Fibroblast of lung (primary cell): ENCODE data around the gene SH2D6. TPM values are rescaled to one million over a fixed set of nuclear protein-coding genes. Genes with fewer than 3 reads are reported as not detected.

Experiments used
- DNase-seq, 2 donors: peaks; one replicate each; pipeline versions ENCODE4 v3.0.0 to v3.0.0-alpha.2; 2010; ENCODE audit warnings: low read depth in 2 of 2
- H2AFZ ChIP-seq: 2 replicates; pipeline ENCODE4 v1.5.1; 2012; ENCODE audit warnings: low read length, control low read depth, inconsistent platforms
- H3K27ac ChIP-seq: 2 replicates; pipeline ENCODE4 v1.5.1; 2011; ENCODE audit warnings: low read length, control low read depth; ENCODE audit not compliant: insufficient read depth
- H3K27me3 ChIP-seq: 2 replicates; pipeline ENCODE4 v1.5.1; 2011; ENCODE audit warnings: mild to moderate bottlenecking, low read length; ENCODE audit not compliant: control insufficient read depth, insufficient read depth
- H3K36me3 ChIP-seq: 2 replicates; pipeline ENCODE4 v1.5.1; 2011; ENCODE audit warnings: low read length; ENCODE audit not compliant: control insufficient read depth, insufficient read depth
- H3K4me1 ChIP-seq: 2 replicates; pipeline ENCODE4 v1.5.1; 2011; ENCODE audit warnings: low read length; ENCODE audit not compliant: control insufficient read depth, insufficient read depth; ENCODE audit errors: extremely low read depth
- H3K4me2 ChIP-seq: 2 replicates; pipeline ENCODE4 v1.5.1; 2011; ENCODE audit warnings: low read length, control low read depth; ENCODE audit not compliant: insufficient read depth; ENCODE audit errors: extremely low read depth
- H3K4me3 ChIP-seq, 4 experiments: fragments of 200-600 bp in 1 of 4; sonication (generic) in 1 of 4; replicated peaks in 1 of 4; 2 replicates each; pipeline ENCODE4 v1.5.1; 2011 to 2016; ENCODE audit warnings: low read length in 4 of 4, low read depth in 3 of 4, mild to moderate bottlenecking in 3 of 4, control low read depth in 2 of 4, inconsistent platforms in 1 of 4, mixed read lengths in 1 of 4; ENCODE audit not compliant: insufficient read depth in 1 of 4; ENCODE audit errors: control extremely low read depth in 1 of 4
- H3K79me2 ChIP-seq: 2 replicates; pipeline ENCODE4 v1.5.1; 2012; ENCODE audit warnings: mild to moderate bottlenecking, low read length, inconsistent platforms; ENCODE audit not compliant: control insufficient read depth, insufficient read depth
- H3K9ac ChIP-seq: 2 replicates; pipeline ENCODE4 v1.5.1; 2011; ENCODE audit warnings: mild to moderate bottlenecking, low read length, control low read depth; ENCODE audit not compliant: insufficient read depth
- H3K9me3 ChIP-seq: 2 replicates; pipeline ENCODE4 v1.5.1; 2012; ENCODE audit warnings: low read depth, low read length; ENCODE audit not compliant: control insufficient read depth, insufficient read depth
- H4K20me1 ChIP-seq: 2 replicates; pipeline ENCODE4 v1.5.1; 2011; ENCODE audit warnings: low read length; ENCODE audit not compliant: control insufficient read depth, insufficient read depth; ENCODE audit errors: extremely low read depth
- EZH2 ChIP-seq: IDR thresholded peaks from 2 replicates; pipeline ENCODE4 v1.5.1; 2012; ENCODE audit warnings: low read length, control low read depth, mild to moderate bottlenecking; ENCODE audit errors: missing control alignments
- polyA plus RNA-seq, 2 donors: library from polyadenylated mRNA; depleted of rRNA in 1 of 2; stranded (reverse) in 1 of 2; unstranded in 1 of 2; fragments of >200 nt; gene quantifications; 2 replicates each; pipeline ENCODE4 v1.2.1, GENCODE V29; 2011 to 2012; ENCODE audit warnings: missing spikeins in 1 of 2
- total RNA-seq: library from RNA; depleted of rRNA; stranded (reverse); fragments of >200 nt; gene quantifications from 2 replicates; pipeline ENCODE4 v1.2.1, GENCODE V29; 2014
- TF ChIP-seq, protein P1 (sequence below), 2 donors: IDR thresholded peaks in 1 of 2; conservative IDR thresholded peaks in 1 of 2; 1 replicate in 1 of 2; 2 replicates in 1 of 2; pipeline ENCODE4 v1.5.1; 2011 to 2012; ENCODE audit warnings: low read length in 2 of 2, control low read depth in 1 of 2, inconsistent platforms in 1 of 2, low read depth in 1 of 2, mild to moderate bottlenecking in 1 of 2

Gene SH2D6
- total and polyA plus RNA-seq, 2 donors (not counting 1 experiment from before 2014, with no cell fraction given): 0.16 to 2.1 TPM

DNA sequence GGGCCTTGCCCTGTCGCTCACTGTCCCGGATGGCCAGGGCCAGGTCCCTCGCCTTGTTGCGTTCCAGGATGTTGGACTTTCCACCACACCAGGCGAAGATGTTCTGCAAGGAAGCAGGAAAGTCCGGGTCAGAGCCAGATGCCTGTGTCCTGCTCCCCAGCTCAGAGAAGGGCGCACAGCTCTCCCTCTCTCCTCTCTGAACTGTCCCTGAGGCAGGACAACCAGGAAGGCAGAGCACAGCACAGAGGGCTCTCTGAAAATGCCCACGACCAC is 19.4 kb upstream of the SH2D6 start:
- H3K79me2 ChIP-seq: no peaks in the 10 kb centered on the region
- H3K27ac ChIP-seq: no peak overlapping the region
- H3K27me3 ChIP-seq: no peaks in the 10 kb centered on the region
- no peak overlapping the region for H3K4me2 ChIP-seq
- no peaks in the 10 kb centered on the region for H4K20me1 ChIP-seq
- DNase-seq: no peak
- no peak overlapping the region for H3K9ac ChIP-seq
- peaks cover 4% of the 10 kb centered on the region for H3K4me1 ChIP-seq
- H3K4me3 ChIP-seq: no peak overlapping the region
- H2AFZ ChIP-seq: no peak overlapping the region
- H3K9me3 ChIP-seq: no peaks in the 10 kb centered on the region
- TF ChIP-seq, protein P1, sequence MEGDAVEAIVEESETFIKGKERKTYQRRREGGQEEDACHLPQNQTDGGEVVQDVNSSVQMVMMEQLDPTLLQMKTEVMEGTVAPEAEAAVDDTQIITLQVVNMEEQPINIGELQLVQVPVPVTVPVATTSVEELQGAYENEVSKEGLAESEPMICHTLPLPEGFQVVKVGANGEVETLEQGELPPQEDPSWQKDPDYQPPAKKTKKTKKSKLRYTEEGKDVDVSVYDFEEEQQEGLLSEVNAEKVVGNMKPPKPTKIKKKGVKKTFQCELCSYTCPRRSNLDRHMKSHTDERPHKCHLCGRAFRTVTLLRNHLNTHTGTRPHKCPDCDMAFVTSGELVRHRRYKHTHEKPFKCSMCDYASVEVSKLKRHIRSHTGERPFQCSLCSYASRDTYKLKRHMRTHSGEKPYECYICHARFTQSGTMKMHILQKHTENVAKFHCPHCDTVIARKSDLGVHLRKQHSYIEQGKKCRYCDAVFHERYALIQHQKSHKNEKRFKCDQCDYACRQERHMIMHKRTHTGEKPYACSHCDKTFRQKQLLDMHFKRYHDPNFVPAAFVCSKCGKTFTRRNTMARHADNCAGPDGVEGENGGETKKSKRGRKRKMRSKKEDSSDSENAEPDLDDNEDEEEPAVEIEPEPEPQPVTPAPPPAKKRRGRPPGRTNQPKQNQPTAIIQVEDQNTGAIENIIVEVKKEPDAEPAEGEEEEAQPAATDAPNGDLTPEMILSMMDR (conservative IDR thresholded peaks at IDR 0.05 in 1 of 2, IDR thresholded peaks at IDR 0.05 in 1 of 2; ENCODE audit: low read depth in 1 of 2, low read length in 2 of 2): no peak
- no peak for TF ChIP-seq EZH2
- H3K36me3 ChIP-seq: peaks cover 2% of the 10 kb centered on the region

DNA sequence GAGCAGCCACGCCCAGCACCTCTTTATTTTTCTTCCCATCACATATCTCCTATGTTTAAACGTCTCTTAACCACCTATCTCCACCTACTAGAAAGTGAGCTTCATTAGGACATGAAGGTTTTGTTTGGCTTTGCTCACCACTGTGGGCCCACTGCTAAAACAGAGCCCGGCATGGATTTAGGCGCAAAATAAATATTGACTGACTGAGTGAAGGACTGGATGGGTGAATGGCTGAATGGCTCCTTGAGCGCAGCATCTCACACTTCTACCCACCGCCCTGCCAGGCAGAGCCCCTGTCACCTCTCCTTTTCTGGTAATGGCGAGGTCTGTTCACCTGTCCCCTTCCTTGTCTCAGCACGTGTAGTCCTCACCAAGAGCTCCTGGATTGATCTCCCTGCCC is 18.5 kb upstream of the SH2D6 start:
- H3K4me1 ChIP-seq: no peaks in the 10 kb centered on the region
- no peak overlapping the region for H3K4me3 ChIP-seq
- DNase-seq: no peak
- no peak overlapping the region for H2AFZ ChIP-seq
- no peak overlapping the region for H3K27ac ChIP-seq
- no peak overlapping the region for H3K9ac ChIP-seq
- H3K27me3 ChIP-seq: no peaks in the 10 kb centered on the region
- no peak for TF ChIP-seq EZH2
- TF ChIP-seq, protein P1 (conservative IDR thresholded peaks at IDR 0.05 in 1 of 2, IDR thresholded peaks at IDR 0.05 in 1 of 2; ENCODE audit: low read depth in 1 of 2, low read length in 2 of 2): no peak
- no peak overlapping the region for H3K4me2 ChIP-seq
- H3K9me3 ChIP-seq: no peaks in the 10 kb centered on the region
- H3K79me2 ChIP-seq: no peaks in the 10 kb centered on the region
- no peaks in the 10 kb centered on the region for H4K20me1 ChIP-seq
- peaks cover 2% of the 10 kb centered on the region for H3K36me3 ChIP-seq

DNA sequence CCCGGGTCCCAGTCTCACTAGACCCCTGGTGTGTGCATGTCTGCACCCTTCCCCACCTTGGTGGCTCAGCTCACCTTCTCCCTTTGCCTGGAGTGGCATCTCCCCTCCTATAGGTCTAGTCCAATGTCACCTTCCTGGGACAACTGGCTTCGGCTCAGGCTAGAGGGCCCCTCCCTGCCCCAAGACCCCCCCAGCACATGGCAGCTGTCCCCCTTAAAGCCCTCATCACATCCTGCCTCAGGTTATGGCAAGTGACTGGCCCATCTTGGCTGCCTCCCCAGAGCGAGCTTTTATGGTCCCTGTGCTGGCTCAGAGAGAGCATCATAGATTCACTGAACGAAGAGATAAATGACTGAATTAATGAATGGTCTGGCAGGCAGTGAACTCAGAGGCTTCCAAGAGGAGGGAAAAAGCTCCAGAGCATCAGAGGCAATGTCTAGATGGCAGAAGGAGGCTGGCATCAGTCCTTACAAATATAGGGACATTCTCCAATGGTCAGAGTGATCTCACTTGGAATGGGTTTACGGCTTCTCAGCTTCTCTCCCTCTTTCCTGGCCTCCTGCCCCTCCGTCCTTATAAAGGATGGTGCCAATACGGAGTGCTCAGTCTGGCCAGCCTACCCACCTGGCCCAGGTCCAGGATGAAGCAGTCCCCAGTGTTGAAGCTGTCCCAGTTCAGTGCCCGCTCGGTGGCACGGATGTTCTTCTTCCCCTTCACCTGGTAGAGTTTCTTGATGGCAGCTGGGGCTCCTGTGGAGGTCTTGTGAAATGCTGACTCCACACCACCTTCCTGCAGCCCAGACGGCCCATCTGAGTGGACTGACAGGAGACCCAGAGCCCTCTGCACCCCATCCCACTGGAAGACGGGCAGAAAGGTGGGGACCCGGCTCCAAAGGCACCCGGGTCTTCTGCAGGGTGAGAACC is 17.7 kb upstream of the SH2D6 start:
- Histone ChIP-seq H3K27me3 (no peaks in the 10 kb centered on the region), H3K4me3 (no peak overlapping the region), H3K4me2 (no peak overlapping the region), H3K4me1 (no peaks in the 10 kb centered on the region), H4K20me1 (no peaks in the 10 kb centered on the region), H3K36me3 (no peaks in the 10 kb centered on the region), H2AFZ (no peak overlapping the region), H3K9ac (no peak overlapping the region), H3K9me3 (no peaks in the 10 kb centered on the region), H3K27ac (no peak overlapping the region), H3K79me2 (no peaks in the 10 kb centered on the region)
- TF ChIP-seq EZH2: no peak
- TF ChIP-seq, protein P1 (conservative IDR thresholded peaks at IDR 0.05 in 1 of 2, IDR thresholded peaks at IDR 0.05 in 1 of 2; ENCODE audit: low read depth in 1 of 2, low read length in 2 of 2): no peak
- DNase-seq: no peak
